Astrocyte (in vitro differentiated cells and primary cell): ENCODE measurements around the gene DHCR7.

ENCODE experiments used
- EZH2 ChIP-seq: IDR thresholded peaks from 2 replicates; pipeline ENCODE4 v1.6.1; 2012; ENCODE audit warnings: mild to moderate bottlenecking, low read length, inconsistent platforms; ENCODE audit not compliant: insufficient read depth
- TF ChIP-seq, protein P1 (sequence below): IDR thresholded peaks from 2 replicates; pipeline ENCODE4 v1.5.1; 2011; ENCODE audit warnings: low read depth, mild to moderate bottlenecking, inconsistent platforms, low read length, moderate library complexity; ENCODE audit not compliant: insufficient read depth

DNA sequence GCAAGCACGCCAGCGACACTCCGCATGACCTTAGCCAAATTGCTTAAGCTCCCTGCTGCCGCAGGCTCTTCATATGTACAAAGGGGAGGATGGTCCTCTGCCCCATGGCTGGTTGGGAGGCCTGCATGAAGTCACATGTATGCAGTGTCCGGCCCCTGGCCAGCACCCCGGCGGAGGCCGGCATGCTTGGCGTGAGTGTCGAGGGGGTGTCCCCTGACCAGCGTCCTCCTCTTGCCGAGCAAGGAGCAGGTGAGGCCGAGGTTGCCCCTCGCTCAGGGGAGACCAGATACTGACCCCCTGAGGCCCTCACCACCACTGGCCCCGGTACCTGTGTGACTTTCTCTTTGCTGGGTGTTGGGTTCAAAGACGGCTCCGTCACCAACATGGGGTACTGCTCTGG, 50.2 kb downstream of the DHCR7 start:
- TF ChIP-seq, protein P1, sequence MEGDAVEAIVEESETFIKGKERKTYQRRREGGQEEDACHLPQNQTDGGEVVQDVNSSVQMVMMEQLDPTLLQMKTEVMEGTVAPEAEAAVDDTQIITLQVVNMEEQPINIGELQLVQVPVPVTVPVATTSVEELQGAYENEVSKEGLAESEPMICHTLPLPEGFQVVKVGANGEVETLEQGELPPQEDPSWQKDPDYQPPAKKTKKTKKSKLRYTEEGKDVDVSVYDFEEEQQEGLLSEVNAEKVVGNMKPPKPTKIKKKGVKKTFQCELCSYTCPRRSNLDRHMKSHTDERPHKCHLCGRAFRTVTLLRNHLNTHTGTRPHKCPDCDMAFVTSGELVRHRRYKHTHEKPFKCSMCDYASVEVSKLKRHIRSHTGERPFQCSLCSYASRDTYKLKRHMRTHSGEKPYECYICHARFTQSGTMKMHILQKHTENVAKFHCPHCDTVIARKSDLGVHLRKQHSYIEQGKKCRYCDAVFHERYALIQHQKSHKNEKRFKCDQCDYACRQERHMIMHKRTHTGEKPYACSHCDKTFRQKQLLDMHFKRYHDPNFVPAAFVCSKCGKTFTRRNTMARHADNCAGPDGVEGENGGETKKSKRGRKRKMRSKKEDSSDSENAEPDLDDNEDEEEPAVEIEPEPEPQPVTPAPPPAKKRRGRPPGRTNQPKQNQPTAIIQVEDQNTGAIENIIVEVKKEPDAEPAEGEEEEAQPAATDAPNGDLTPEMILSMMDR = no peak
- TF ChIP-seq EZH2 = no peak
